Esophagus muscularis mucosa (tissue), 4 donors: ENCODE results near the gene CXADR. TPM values are rescaled to one million over a fixed set of nuclear protein-coding genes. Genes with fewer than 3 reads are reported as not detected.

Experiments
- DNase-seq: peaks from one replicate; pipeline ENCODE4 v3.0.0-alpha.2; 2017; ENCODE audit errors: extremely low spot score
- H3K27ac ChIP-seq, 4 donors: fragments of 200-600 bp; sonication (generic); replicated peaks in 1 of 4; 1 replicate in 3 of 4; 2 replicates in 1 of 4; pipeline ENCODE4 v1.5.1; 2016 to 2019; ENCODE audit warnings: mild to moderate bottlenecking in 1 of 4
- H3K27me3 ChIP-seq, 4 donors: fragments of 200-600 bp; sonication (generic); one replicate each; pipeline versions ENCODE4 v1.5.1 to v1.6.0; 2016 to 2019
- H3K36me3 ChIP-seq, 4 donors: fragments of 200-600 bp; sonication (generic); one replicate each; pipeline ENCODE4 v1.5.1; 2016 to 2019
- H3K4me1 ChIP-seq, 4 donors: fragments of 200-600 bp; sonication (generic); one replicate each; pipeline ENCODE4 v1.5.1; 2016 to 2019
- H3K4me3 ChIP-seq, 4 donors: fragments of 200-600 bp; sonication (generic); 1 replicate in 2 of 4; 2 replicates in 2 of 4; pipeline ENCODE4 v1.5.1; 2016 to 2019; ENCODE audit warnings: mild to moderate bottlenecking in 4 of 4, moderate library complexity in 1 of 4
- H3K9me3 ChIP-seq, 4 donors: fragments of 200-600 bp; sonication (generic); 1 replicate in 3 of 4; 2 replicates in 1 of 4; pipeline ENCODE4 v1.5.1; 2016 to 2019
- CTCF ChIP-seq, 3 experiments: fragments of 200-600 bp in 2 of 3; fragments of 450-650 bp in 1 of 3; sonication (generic) in 2 of 3; IDR thresholded peaks; one replicate each; pipeline ENCODE4 v1.5.1; 2017 to 2019; ENCODE audit warnings: antibody characterized with exemption in 3 of 3, mild to moderate bottlenecking in 2 of 3, moderate library complexity in 1 of 3
- EP300 ChIP-seq: sonication (generic); formaldehyde crosslinking; IDR thresholded peaks from one replicate; pipeline ENCODE4 v1.6.1; 2017; ENCODE audit warnings: antibody characterized with exemption
- POLR2A ChIP-seq: fragments of 450-650 bp; IDR thresholded peaks from one replicate; pipeline ENCODE4 v1.6.1; 2017; ENCODE audit warnings: antibody characterized with exemption, moderate library complexity, mild to moderate bottlenecking, low read depth
- POLR2AphosphoS5 ChIP-seq, 2 donors: sonication (generic); formaldehyde crosslinking; IDR thresholded peaks; one replicate each; pipeline ENCODE4 v1.6.1; 2017; ENCODE audit warnings: antibody characterized with exemption in 2 of 2
- WGBS: methylation state at CpG from one replicate; pipeline ENCODE4 v1.1.5; 2018; 5-methylcytosine and 5-hydroxymethylcytosine counted together
- intact Hi-C: fragments of 100-400 bp; cut with DNase I; formaldehyde crosslinking; loops from one replicate; pipeline ENCODE4 v1.15.1; 2023
- total RNA-seq, 4 donors: library from RNA; depleted of rRNA; stranded (reverse); fragments of >200 nt; gene quantifications; one replicate each; pipeline versions ENCODE4 v1.1.0 to v1.2.1, GENCODE V29; 2016

Gene CXADR
- total RNA-seq, 4 donors from 2014 or later: 0.33 to 1.4 (median 0.82) TPM

GRCh38 chr21:17560377-17561025 lies 47.7 kb downstream of the CXADR start:
- WGBS: 87% methylated on average over 5 of the region's 5 CpGs
- Histone ChIP-seq H3K27ac (no peak overlapping the region), H3K9me3 (no peaks in the 10 kb centered on the region), H3K36me3 (no peaks in the 10 kb centered on the region), H3K27me3 (no peaks in the 10 kb centered on the region), H3K4me1 (no peaks in the 10 kb centered on the region), H3K4me3 (no peak overlapping the region)
- DNase-seq: peak; percentile 72
- intact Hi-C loops: no loop called here
- TF ChIP-seq EP300: no peak
- no peak for TF ChIP-seq POLR2A
- no peak for TF ChIP-seq POLR2AphosphoS5 (IDR thresholded peaks at IDR 0.05)
- TF ChIP-seq CTCF (IDR thresholded peaks at IDR 0.05): no peak

GRCh38 chr21:17570786-17571185 lies 57.9 kb downstream of the CXADR start:
- no peak for TF ChIP-seq CTCF (IDR thresholded peaks at IDR 0.05)
- TF ChIP-seq POLR2A: no peak
- no peak for TF ChIP-seq POLR2AphosphoS5 (IDR thresholded peaks at IDR 0.05)
- no peak for TF ChIP-seq EP300
- Histone ChIP-seq H3K4me1 (no peaks in the 10 kb centered on the region), H3K27me3 (no peaks in the 10 kb centered on the region), H3K27ac (no peak overlapping the region), H3K9me3 (no peaks in the 10 kb centered on the region), H3K4me3 (no peak overlapping the region), H3K36me3 (no peaks in the 10 kb centered on the region)
- intact Hi-C loops: no loop called here
- DNase-seq: no peak
- 84% methylated on average over 9 of the region's 9 CpGs for WGBS

- H3K9me3 ChIP-seq: no peaks in the 10 kb centered on the region
- 94% methylated on average over 6 of the region's 6 CpGs for WGBS
- intact Hi-C loops: no loop called here
- H3K36me3 ChIP-seq: no peaks in the 10 kb centered on the region
- no peaks in the 10 kb centered on the region for H3K27me3 ChIP-seq
- H3K4me3 ChIP-seq: no peak overlapping the region
- no peak for DNase-seq
- no peak overlapping the region for H3K27ac ChIP-seq
- H3K4me1 ChIP-seq: no peaks in the 10 kb centered on the region
- TF ChIP-seq POLR2A (no peak), CTCF (IDR thresholded peaks at IDR 0.05) (no peak), EP300 (no peak), POLR2AphosphoS5 (IDR thresholded peaks at IDR 0.05) (no peak)
Observed at GRCh38 chr21:17572431-17572830, 59.6 kb downstream of the CXADR start.

- intact Hi-C loops: no loop called here
- Histone ChIP-seq H3K4me3 (no peak overlapping the region), H3K9me3 (no peaks in the 10 kb centered on the region), H3K4me1 (no peaks in the 10 kb centered on the region), H3K36me3 (no peaks in the 10 kb centered on the region), H3K27me3 (no peaks in the 10 kb centered on the region), H3K27ac (no peak overlapping the region)
- DNase-seq: no peak
- WGBS: 99% methylated on average over 5 of the region's 5 CpGs
- no peak for TF ChIP-seq POLR2AphosphoS5 (IDR thresholded peaks at IDR 0.05)
- no peak for TF ChIP-seq EP300
- TF ChIP-seq CTCF (IDR thresholded peaks at IDR 0.05): no peak
- no peak for TF ChIP-seq POLR2A
Observed at GRCh38 chr21:17575076-17575475, 62.2 kb downstream of the CXADR start.
